Measurements from ENCODE around the gene IQCB1.

GRCh38 chr3:121793078-121793477 is 41.8 kb downstream of the IQCB1 start:
- no peak for TF ChIP-seq CTCF (IDR thresholded peaks at IDR 0.05)
- no peak for TF ChIP-seq POLR2A (IDR thresholded peaks at IDR 0.05)
- TF ChIP-seq EP300 (IDR thresholded peaks at IDR 0.05), result no peak

Measured in ovary (tissue), 3 donors.